ENCODE measurements around the gene ASTN2. TPM values are rescaled to one million over a fixed set of nuclear protein-coding genes. Genes with fewer than 3 reads are reported as not detected.

The ASTN2 gene
- polyA plus RNA-seq, 1 donor from 2014 or later, result 6.8 TPM

GRCh38 chr9:116933251-116933650 lies 481.6 kb downstream of the ASTN2 start:
- no peak overlapping the region for H3K9ac ChIP-seq (ENCODE audit: low read length)
- no peak overlapping the region for H2AFZ ChIP-seq (ENCODE audit: low read depth, low read length)
- H3K4me3 ChIP-seq (ENCODE audit: low read length), result no peak overlapping the region
- no peaks in the 10 kb centered on the region for H3K27me3 ChIP-seq (ENCODE audit: insufficient read depth, low read depth, low read length)
- TF ChIP-seq TAF1 (IDR thresholded peaks at IDR 0.05; ENCODE audit: low read depth) (no peak), POLR2AphosphoS5 (IDR thresholded peaks at IDR 0.05) (no peak), CTCF (IDR thresholded peaks at IDR 0.05; ENCODE audit: poor library complexity, severe bottlenecking) (no peak)
- no peaks in the 10 kb centered on the region for H3K36me3 ChIP-seq (ENCODE audit: insufficient read depth, low read length)
- no peaks in the 10 kb centered on the region for H3K9me3 ChIP-seq (ENCODE audit: low read length)
- H4K20me1 ChIP-seq (ENCODE audit: insufficient read depth), result no peaks in the 10 kb centered on the region
- no peaks in the 10 kb centered on the region for H3K79me2 ChIP-seq (replicated peaks; ENCODE audit: insufficient read depth, low read length)
- no peaks in the 10 kb centered on the region for H3F3A ChIP-seq (ENCODE audit: insufficient read depth, low read length, poor library complexity, severe bottlenecking)
- no peak overlapping the region for H3K27ac ChIP-seq (ENCODE audit: low read length)
- H3K9me2 ChIP-seq (ENCODE audit: insufficient read depth, low read length), result no peaks in the 10 kb centered on the region
- no peak overlapping the region for H3K4me2 ChIP-seq (ENCODE audit: low read length)

GRCh38 chr9:116929621-116930020 lies 485.2 kb downstream of the ASTN2 start:
- Histone ChIP-seq H3K9me2 (ENCODE audit: insufficient read depth, low read length) (no peaks in the 10 kb centered on the region), H3K27ac (ENCODE audit: low read length) (no peak overlapping the region), H3K36me3 (ENCODE audit: insufficient read depth, low read length) (no peaks in the 10 kb centered on the region)

More at GRCh38 chr9:116929621-116930020, 485.2 kb downstream of the ASTN2 start:
- Histone ChIP-seq H3K27me3 (ENCODE audit: insufficient read depth, low read depth, low read length) (no peaks in the 10 kb centered on the region), H3K4me2 (ENCODE audit: low read length) (no peak overlapping the region), H3F3A (ENCODE audit: insufficient read depth, low read length, poor library complexity, severe bottlenecking) (no peaks in the 10 kb centered on the region), H3K9ac (ENCODE audit: low read length) (no peak overlapping the region), H3K9me3 (ENCODE audit: low read length) (no peaks in the 10 kb centered on the region), H3K79me2 (replicated peaks; ENCODE audit: insufficient read depth, low read length) (no peaks in the 10 kb centered on the region), H3K4me3 (ENCODE audit: low read length) (no peak overlapping the region), H4K20me1 (ENCODE audit: insufficient read depth) (no peaks in the 10 kb centered on the region), H2AFZ (ENCODE audit: low read depth, low read length) (no peak overlapping the region)
- no peak for TF ChIP-seq REST (IDR thresholded peaks at IDR 0.05; ENCODE audit: borderline replicate concordance)
- no peak for TF ChIP-seq POLR2AphosphoS5 (IDR thresholded peaks at IDR 0.05)
- no peak for TF ChIP-seq RAD21 (conservative IDR thresholded peaks at IDR 0.05)
- TF ChIP-seq CTCF (IDR thresholded peaks at IDR 0.05; ENCODE audit: poor library complexity, severe bottlenecking), result no peak
- no peak for TF ChIP-seq SMC3 (conservative IDR thresholded peaks at IDR 0.05; ENCODE audit: poor library complexity)
- TF ChIP-seq EZH2 (IDR thresholded peaks at IDR 0.05; ENCODE audit: borderline replicate concordance, insufficient read depth, low read length, poor library complexity, severe bottlenecking), result no peak
- no peak for TF ChIP-seq EP300 (conservative IDR thresholded peaks at IDR 0.05; ENCODE audit: poor library complexity, severe bottlenecking)
- TF ChIP-seq MXI1 (conservative IDR thresholded peaks at IDR 0.05; ENCODE audit: poor library complexity, severe bottlenecking), result no peak
- TF ChIP-seq TAF1 (IDR thresholded peaks at IDR 0.05; ENCODE audit: low read depth), result no peak
